ENCODE measurements around the gene TMED8.
"Not testable (repeated sequence)": the region's sequence is repeated elsewhere in the genome, so short reads cannot be mapped to it uniquely, and the experiment has no call there.

Gene TMED8

DNA sequence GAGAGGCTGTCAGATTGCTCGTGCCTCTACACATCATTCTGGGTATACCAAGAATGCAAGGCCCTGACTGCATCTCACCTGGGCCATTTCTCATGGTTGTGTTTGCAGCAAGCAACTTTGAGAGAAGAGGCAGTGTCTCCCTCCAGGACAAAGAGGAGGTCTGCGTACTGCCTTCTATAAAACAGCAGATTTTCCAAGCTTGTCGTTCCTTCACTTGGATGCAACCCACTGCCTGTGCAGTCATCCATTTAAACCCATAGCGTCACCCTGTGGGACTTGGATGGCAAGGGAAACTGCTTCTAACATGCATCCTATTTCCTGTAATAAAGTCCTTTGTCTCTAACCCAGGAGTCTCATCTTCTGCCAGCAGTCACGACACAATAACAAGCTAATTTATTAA, 57.5 kb downstream of the TMED8 start:
- Histone ChIP-seq H3K4me2 (peak overlapping the region; percentile 54; the same call in 1 of the 2 replicates), H3K79me2 (ENCODE audit: insufficient read depth, low read depth) (no peaks in the 10 kb centered on the region), H3K36me3 (ENCODE audit: insufficient read depth) (no peaks in the 10 kb centered on the region), H2AFZ (ENCODE audit: low read depth) (no peak overlapping the region), H3K4me3 (IDR thresholded peaks at IDR 0.05; ENCODE audit: insufficient read depth, low read depth, low read length) (no peak overlapping the region), H4K20me1 (ENCODE audit: insufficient read depth) (no peaks in the 10 kb centered on the region), H3K27ac (no peak overlapping the region), H3K4me1 (ENCODE audit: low read depth, poor library complexity, severe bottlenecking) (peaks cover 5% of the 10 kb centered on the region), H3K9ac (no peak overlapping the region), H3K27me3 (ENCODE audit: insufficient read depth, low read depth) (no peaks in the 10 kb centered on the region)
- no peak for TF ChIP-seq CTCF (conservative IDR thresholded peaks at IDR 0.05; ENCODE audit: low read depth, low read length)

GRCh38 chr14:77318756-77319155, 58.1 kb downstream of the TMED8 start:
- H3K79me2 ChIP-seq (ENCODE audit: insufficient read depth, low read depth); H3K27me3 ChIP-seq (ENCODE audit: insufficient read depth, low read depth); H3K4me2 ChIP-seq; H3K36me3 ChIP-seq (ENCODE audit: insufficient read depth); H2AFZ ChIP-seq (ENCODE audit: low read depth); H3K9ac ChIP-seq; H4K20me1 ChIP-seq (ENCODE audit: insufficient read depth); H3K4me1 ChIP-seq (ENCODE audit: low read depth, poor library complexity, severe bottlenecking); H3K27ac ChIP-seq; H3K4me3 ChIP-seq (IDR thresholded peaks at IDR 0.05; ENCODE audit: insufficient read depth, low read depth, low read length): not testable (repeated sequence)

GRCh38 chr14:77318006-77318553, 58.8 kb downstream of the TMED8 start:
- Histone ChIP-seq H3K4me2 (no peak overlapping the region), H3K27me3 (ENCODE audit: insufficient read depth, low read depth) (no peaks in the 10 kb centered on the region), H2AFZ (ENCODE audit: low read depth) (no peak overlapping the region), H3K4me1 (ENCODE audit: low read depth, poor library complexity, severe bottlenecking) (peaks cover 5% of the 10 kb centered on the region), H4K20me1 (ENCODE audit: insufficient read depth) (no peaks in the 10 kb centered on the region), H3K79me2 (ENCODE audit: insufficient read depth, low read depth) (no peaks in the 10 kb centered on the region), H3K36me3 (ENCODE audit: insufficient read depth) (no peaks in the 10 kb centered on the region), H3K9ac (no peak overlapping the region), H3K27ac (no peak overlapping the region), H3K4me3 (IDR thresholded peaks at IDR 0.05; ENCODE audit: insufficient read depth, low read depth, low read length) (no peak overlapping the region)
- TF ChIP-seq CTCF (conservative IDR thresholded peaks at IDR 0.05; ENCODE audit: low read depth, low read length): no peak

DNA sequence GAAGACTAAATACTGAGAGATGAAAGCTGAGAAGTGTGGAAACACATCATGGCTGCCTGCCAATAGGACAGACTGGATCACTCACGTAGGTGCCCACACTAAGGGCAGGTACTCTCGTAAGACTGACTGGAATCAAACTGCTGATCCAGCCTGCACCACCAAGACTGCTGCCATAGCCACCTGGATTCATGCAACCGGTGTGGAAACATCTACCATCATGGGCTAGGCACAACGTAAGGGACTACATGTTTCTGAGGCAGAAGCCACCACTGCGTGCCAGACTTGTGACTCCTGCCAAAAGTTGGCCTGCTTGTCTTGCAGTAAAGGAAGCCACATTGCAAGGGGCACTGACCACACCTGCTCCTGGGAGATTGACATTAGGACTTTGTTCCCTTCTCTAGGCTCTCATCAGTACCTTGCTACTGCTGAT, 60.0 kb downstream of the TMED8 start:
- Histone ChIP-seq H3K9ac (no peak overlapping the region), H3K27ac (no peak overlapping the region), H3K4me1 (ENCODE audit: low read depth, poor library complexity, severe bottlenecking) (peaks cover 5% of the 10 kb centered on the region), H2AFZ (ENCODE audit: low read depth) (no peak overlapping the region), H3K27me3 (ENCODE audit: insufficient read depth, low read depth) (no peaks in the 10 kb centered on the region), H3K79me2 (ENCODE audit: insufficient read depth, low read depth) (no peaks in the 10 kb centered on the region), H4K20me1 (ENCODE audit: insufficient read depth) (no peaks in the 10 kb centered on the region), H3K4me3 (IDR thresholded peaks at IDR 0.05; ENCODE audit: insufficient read depth, low read depth, low read length) (no peak overlapping the region), H3K4me2 (no peak overlapping the region), H3K36me3 (ENCODE audit: insufficient read depth) (no peaks in the 10 kb centered on the region)
- no peak for TF ChIP-seq CTCF (conservative IDR thresholded peaks at IDR 0.05; ENCODE audit: low read depth, low read length)

GRCh38 chr14:77316195-77316505, 60.7 kb downstream of the TMED8 start:
- H2AFZ ChIP-seq (ENCODE audit: low read depth): no peak overlapping the region
- no peak overlapping the region for H3K27ac ChIP-seq
- no peaks in the 10 kb centered on the region for H3K79me2 ChIP-seq (ENCODE audit: insufficient read depth, low read depth)
- peaks cover 5% of the 10 kb centered on the region for H3K4me1 ChIP-seq (ENCODE audit: low read depth, poor library complexity, severe bottlenecking)
- no peaks in the 10 kb centered on the region for H3K27me3 ChIP-seq (ENCODE audit: insufficient read depth, low read depth)
- no peaks in the 10 kb centered on the region for H3K36me3 ChIP-seq (ENCODE audit: insufficient read depth)
- TF ChIP-seq CTCF (conservative IDR thresholded peaks at IDR 0.05; ENCODE audit: low read depth, low read length): no peak
- H3K9ac ChIP-seq: no peak overlapping the region
- no peak overlapping the region for H3K4me2 ChIP-seq
- H4K20me1 ChIP-seq (ENCODE audit: insufficient read depth): no peaks in the 10 kb centered on the region
- no peak overlapping the region for H3K4me3 ChIP-seq (IDR thresholded peaks at IDR 0.05; ENCODE audit: insufficient read depth, low read depth, low read length)
